NCI-H510A treated with DMSO at 0.1 percent for 48 hours (cell line): ENCODE measurements around the gene USP24.

Source experiments
- DNase-seq: peaks from one replicate; lab custom pipeline; 2025; lab: John Stamatoyannopoulos, UW

Gene USP24

DNA sequence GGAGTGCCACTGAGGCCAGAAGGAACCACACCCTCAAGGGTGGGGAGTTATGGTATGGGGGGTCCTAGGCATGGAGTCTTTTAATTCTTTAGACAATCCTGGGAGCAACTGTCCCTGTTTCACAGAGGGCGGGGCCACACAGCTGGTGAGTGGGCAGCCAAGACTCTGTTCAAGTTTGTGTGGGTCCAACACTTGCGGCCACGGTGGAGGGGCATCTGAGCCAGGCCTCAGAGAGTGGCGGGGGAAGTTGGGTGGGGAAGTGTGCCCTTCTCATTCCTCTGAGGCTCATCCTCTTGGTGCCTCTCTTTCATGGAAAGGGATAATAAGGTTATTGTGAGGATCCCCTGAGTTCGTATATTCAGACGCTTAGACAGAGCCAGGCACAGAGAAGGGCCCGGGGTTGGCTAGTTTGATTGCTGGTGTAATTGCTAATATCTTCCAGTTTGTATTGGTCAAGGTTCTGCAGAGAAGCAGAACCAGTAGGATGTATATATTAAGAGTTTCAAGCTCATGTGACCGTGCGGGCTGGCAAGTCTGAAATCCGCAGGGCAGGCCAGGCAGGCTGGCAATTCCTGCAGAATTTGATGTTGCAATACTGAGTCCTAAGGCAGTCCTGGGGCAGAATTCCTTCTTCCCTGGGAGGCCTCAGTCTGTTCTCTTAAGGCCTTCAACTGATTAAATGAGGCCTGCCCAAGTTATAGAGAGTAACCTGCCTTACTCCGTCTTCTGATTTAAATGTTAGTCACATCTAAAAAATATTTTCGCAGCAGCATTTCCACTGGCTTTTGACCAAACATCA is 159.9 kb downstream of the USP24 start:
- DNase-seq: no peak

DNA sequence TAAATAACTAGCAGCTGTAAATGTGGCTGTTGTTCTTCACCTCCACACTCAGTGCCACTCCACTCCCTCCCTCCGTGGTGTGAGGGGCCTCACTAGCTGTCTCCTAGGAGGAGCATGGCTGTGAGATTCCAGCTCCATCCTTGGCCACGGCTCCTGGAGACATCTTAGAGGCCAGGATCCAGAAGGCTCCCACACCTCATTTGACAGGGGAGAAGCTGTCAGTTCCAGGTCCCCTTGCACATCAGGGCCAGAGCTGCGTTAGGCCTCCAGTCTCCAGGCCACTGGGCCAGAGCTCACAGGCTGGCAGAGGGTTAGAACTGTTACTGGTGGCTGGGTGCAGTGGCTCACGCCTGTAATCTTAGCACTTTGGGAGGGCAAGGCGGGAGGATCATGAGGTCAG is 160.8 kb downstream of the USP24 start:
- DNase-seq: no peak

GRCh38 chr1:55053265-55053954 is 161.8 kb downstream of the USP24 start:
- no peak for DNase-seq

DNA sequence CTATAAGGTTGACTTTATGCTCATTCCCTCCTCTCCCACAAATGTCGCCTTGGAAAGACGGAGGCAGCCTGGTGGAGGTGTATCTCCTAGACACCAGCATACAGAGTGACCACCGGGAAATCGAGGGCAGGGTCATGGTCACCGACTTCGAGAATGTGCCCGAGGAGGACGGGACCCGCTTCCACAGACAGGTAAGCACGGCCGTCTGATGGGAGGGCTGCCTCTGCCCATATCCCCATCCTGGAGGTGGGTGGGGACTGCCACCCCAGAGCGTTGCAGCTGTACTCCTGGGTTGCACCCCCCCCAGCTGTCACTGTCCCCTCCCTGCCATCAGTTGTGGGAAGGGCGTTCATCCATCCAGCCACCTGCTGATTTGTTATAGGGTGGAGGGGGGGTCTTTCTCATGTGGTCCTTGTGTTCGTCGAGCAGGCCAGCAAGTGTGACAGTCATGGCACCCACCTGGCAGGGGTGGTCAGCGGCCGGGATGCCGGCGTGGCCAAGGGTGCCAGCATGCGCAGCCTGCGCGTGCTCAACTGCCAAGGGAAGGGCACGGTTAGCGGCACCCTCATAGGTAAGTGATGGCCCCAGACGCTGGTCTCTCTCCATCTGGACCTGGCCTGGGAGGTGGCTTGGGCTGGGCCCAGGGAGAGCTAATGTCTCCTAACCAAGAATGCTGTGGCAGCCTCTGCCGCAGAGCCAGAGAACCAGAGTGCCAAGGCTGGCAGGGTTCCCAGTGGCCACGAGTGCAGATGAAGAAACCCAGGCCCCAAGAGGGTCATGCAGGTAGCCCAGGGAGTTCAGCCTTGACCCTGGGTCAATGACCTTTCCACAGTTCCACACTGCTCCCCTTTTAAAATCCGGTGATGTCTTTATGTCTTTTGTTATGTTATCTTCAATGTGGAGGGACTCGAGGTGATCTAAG is 162.7 kb downstream of the USP24 start:
- no peak for DNase-seq

DNA sequence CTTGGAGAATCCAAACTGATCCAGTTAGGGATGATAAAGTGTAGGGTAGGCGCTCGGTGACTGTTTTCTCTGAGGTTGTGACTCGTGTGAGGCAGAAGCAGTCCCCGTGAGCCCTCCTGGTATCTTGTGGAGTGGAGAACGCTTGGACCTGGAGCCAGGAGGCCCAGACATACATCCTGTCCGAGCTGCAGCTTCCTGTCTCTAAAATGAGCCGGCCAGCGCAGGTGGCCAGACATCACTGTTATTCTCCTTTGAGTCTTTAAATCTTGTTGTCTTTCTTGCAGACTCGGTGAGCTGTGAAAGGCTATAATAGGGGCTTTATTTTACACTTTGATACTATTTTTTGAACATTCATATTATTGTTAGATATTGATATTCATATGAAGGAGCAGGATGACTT is 163.5 kb downstream of the USP24 start:
- no peak for DNase-seq

GRCh38 chr1:55051169-55051568 is 164.0 kb downstream of the USP24 start:
- no peak for DNase-seq

GRCh38 chr1:55050283-55050682 is 164.9 kb downstream of the USP24 start:
- DNase-seq: no peak

DNA sequence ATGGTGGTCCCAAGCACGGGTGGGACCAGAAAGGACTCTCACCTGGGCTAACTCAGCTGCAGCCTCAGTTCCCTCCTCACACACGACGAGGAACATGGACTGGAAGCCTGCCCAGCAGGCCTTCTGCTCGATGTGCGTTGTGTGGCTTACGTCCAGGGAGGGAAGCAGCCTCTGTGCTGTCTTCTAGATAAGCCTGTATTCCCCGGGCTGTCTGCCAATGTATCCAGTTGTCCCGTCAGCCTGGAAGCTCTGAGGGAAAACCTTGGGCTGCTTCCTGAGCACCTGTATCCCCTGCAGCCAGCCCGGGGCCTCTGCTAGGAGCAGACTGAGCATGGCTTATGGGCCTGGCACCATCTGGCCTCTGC is 165.3 kb downstream of the USP24 start:
- no peak for DNase-seq

- no peak for DNase-seq
These were observed 165.8 kb downstream of the USP24 start for GRCh38 chr1:55049271-55049913.

DNA sequence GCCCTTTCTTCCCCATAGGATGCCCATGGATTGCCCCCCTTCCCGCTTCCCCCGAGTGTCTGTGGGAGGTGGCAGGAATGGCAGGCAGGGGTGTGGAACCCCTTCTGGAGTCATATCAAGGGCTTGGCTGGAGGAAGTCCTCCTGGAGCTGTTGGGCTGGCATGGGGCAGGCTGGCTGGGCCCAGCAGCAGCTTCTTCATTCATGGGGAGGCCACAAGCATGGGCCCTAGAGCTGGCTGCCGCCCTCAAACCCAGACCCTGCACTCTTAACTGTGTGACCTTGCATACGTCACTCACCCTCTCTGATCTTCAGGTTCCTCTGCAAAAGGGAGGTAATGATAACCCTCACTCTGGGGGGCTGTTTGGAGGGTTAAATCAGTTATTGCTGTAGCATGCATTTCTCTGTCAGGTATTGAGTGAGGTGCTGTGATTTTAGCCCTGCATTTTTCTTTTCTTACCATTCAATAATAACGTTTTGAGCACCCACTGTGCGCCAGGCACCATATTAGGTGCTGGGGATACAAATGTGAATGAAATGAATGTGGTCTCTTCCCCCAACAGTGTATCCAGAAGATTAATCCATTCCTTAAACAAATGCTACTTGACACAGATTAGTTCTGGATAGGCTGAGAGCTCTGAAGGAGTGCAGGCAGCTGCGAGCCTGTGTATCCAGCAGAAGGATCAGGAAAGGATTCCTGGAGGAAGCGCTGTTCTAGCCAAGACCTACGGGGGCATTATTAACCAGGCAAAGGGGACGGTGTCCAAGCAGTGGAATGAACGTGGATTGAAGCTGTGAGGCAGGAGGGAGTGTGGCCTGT is 166.5 kb downstream of the USP24 start:
- DNase-seq: no peak

GRCh38 chr1:55047611-55048010 is 167.6 kb downstream of the USP24 start:
- no peak for DNase-seq

GRCh38 chr1:55046871-55047270 is 168.3 kb downstream of the USP24 start:
- no peak for DNase-seq

DNA sequence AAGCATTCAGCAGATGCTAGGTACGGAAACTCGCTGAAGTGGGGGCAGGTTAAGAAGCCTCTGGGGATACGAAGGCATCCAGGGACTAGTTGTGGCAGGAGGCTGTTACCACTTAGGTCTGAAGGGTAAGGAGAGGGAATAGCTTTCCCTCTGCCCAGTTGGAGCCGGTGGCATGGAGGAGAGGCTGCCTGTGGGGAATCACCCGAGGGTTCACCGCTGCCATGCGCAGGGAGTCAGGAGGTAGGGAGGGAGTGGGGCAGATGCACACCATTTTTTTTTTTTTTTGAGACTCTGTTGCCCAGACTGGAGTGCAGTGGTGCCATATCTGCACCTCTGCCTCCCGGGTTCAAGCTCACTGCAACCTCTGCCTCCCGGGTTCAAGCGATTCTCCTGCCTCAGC is 169.7 kb downstream of the USP24 start:
- no peak for DNase-seq

- no peak for DNase-seq
These were observed 170.4 kb downstream of the USP24 start for GRCh38 chr1:55044617-55045397.

GRCh38 chr1:55043726-55044125 is 171.4 kb downstream of the USP24 start:
- DNase-seq: no peak

- no peak for DNase-seq
These were observed 172.2 kb downstream of the USP24 start for GRCh38 chr1:55043011-55043410.

DNA sequence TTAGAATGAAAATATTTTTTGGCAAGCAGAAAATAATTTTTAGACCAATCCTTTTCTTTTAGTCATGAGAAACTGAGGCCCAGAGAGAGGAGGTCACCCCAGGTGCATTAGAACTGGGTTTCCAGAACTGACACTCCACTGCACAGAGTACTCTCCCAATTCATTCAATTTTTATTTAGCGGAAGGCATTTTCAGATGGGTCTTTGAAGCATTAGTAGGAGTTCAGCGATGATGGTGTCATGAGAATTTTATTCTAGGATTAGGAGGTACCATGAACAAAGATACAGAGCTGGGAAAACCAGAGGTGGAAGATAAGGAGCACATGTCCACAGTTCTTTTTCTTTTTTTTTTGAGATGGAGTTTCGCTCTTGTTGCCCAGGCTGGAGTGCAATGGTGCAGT is 173.6 kb downstream of the USP24 start:
- no peak for DNase-seq

GRCh38 chr1:55040933-55041494 is 174.2 kb downstream of the USP24 start:
- DNase-seq: no peak

DNA sequence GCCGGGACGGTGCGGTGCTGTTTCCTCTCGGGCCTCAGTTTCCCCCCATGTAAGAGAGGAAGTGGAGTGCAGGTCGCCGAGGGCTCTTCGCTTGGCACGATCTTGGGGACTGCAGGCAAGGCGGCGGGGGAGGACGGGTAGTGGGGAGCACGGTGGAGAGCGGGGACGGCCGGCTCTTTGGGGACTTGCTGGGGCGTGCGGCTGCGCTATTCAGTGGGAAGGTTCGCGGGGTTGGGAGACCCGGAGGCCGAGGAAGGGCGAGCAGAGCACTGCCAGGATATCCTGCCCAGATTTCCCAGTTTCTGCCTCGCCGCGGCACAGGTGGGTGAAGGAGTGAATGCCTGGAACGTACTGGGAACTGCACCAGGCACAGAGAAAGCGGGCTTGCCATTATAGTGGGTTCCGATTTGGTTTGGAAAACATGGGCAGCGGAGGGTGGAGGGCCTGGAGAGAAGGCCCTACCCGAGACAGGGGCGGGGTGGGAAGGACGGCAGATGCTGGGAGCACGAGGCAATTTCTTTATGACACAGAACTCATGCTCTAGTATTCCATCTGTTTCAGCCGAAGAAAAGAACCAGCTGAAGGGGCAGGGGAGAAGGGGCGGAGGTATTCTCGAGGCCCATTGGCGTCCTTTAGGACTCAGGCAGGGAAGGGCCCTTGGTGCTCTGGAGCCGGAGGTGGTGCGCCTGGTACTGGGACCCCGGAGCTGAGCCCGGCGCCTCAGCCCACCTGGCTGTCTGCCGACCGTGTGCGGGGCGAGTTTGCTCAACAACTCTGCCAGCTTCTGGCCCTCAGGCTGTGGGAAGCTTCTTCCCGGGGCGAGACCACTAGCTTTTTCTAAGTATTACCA is 174.9 kb downstream of the USP24 start:
- no peak for DNase-seq
